ENCODE measurements around the gene ADAMTS2. TPM values are rescaled to one million over a fixed set of nuclear protein-coding genes. Genes with fewer than 3 reads are reported as not detected.

Gene ADAMTS2
- polyA plus RNA-seq, 12 donors: 17.2 to 61.8 (median 31.0) TPM; not detected in 1

DNA sequence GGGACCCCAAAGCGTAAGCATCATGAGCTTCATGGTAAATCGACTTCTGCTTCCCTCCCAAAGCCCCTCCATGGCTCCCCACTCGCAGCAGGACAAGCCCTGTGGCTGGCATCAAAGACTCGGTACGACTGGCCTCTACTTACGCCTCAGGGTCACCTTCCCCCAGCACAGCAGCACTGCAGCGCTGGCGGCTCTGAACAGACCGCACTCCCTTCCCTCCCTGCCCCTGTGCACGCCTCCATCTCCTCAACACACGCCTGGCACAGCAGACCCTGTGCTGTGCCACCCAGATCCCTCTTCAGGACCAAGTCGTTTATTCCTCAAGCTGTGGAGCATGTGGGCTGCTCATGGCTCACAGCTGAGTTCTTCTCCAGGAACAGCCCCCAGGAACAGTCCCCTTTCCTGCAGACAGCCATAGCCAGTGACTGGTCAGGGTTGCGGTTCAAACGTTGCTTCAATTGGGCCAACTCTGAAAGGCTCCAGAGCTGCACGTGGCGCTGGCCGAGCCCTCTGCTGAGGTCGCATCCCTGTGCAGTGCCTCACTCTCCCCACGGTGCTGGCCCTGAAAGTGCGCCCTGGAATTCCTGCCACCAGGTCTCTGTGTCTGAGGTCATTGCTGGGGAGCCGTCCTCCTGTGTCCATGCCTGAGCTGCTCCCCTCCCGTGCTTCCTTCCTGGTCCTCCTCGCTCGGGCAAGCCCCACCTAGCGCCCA, 197.1 kb downstream of the ADAMTS2 start:
- no peak for DNase-seq

DNA sequence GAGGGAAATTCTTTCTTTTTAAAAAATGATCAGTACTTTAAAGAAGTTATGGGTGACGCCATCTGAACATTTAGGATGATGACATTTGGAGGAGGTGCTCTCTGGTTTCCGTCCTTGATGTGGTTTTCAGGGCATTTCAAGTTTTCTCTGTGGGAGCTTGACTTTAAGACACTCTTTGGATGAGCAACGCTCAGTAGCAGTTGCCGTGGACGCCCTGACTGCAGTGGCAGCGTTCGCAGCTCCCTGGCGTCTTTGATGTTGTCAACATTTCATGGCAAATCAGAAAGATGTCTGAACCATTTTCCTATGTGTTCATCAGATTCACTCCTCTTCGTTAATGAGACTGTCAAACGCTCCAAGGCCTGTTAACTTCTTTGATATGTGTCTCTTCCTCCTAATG, 199.0 kb downstream of the ADAMTS2 start:
- DNase-seq: no peak

DNA sequence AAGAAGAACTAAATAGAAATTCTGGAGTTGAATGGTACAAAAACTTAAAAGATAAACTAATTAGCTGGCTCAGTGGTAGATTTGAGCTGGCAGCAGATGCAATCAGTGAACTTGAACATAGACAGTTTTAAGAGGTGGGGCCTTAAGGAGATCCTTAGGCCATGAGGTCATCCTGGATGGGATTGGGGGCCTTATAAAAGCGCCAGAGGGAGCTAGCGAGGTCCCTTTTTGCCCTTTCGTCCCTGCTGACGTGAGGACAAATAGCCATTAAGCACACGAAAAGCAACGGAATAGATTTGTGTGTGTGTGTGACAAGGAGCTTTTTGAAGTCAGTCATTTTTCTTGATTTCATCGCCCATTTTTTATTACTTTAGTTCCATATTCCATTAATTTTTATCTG, 201.8 kb downstream of the ADAMTS2 start:
- no peak for DNase-seq

DNA sequence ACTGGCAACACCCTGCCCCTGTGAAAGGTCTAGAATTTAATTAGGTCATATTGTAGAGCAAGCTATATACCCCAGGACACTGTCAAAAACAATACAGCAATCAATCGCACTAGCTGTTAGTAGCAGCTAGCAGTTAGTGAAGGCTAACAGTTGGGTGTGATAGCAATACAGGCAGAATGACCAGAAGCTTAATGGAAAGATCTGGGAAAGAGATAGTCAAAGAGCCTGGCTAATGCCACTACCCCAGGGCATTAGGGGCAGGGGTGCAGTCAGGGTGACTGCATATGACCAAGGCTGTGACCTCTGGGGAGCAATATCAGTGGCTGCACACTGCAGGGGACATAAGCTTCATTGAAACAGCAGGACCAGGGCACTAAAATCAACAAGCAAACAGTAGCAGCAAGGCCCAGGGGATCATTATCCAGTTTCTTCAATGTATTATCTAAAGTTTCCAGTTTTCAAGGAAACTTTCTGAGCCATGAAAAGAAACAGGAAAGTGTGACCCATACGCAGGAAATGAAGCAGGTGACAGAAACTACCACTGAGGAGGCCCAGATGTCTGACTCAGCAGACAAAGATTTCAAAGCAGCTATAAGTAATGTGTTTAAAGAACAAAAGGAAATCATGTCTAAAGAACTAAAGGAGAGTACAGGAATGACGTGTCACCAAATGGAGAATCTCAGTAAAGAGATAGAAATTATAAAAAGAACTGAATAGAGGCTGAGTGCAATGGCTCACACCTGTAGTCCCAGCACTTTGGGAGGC, 202.6 kb downstream of the ADAMTS2 start:
- no peak for DNase-seq

DNA sequence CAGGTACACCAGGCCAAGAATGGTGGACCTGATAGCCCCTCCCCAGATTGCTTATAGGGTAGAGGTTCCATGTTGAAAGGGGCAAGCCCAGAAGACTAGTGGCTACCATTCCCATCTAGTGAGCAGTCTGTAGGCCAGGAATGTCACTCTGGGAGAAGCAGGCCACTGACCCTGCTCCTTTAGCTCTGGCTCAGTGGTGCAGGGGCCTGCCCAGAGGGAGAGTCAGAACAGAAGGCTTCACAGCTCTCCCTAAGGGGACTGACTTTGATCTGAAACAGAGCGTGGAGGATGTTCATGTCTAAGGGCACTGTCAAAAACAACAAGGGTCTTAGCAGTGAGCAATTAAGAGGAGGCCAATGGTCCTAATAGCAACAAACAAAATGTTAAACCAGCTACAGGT, 203.4 kb downstream of the ADAMTS2 start:
- no peak for DNase-seq

DNA sequence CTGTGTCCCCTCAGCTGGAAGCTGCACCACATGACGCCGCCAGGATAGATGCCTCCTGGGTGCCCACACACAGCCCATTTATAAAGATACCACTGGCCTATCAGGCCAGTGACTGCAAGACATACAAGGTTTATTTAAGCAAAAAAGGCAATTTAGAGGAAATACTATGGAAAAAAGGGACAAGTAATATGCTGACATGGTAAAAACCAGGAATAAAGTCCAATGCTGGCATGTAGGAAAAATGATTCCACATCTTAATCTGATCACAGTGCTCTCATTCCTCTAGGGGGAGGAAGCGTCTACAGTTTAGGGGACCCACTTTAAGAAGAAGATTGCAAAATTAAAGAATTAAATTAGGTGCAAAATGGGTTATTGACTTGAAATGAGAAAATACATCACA, 205.0 kb downstream of the ADAMTS2 start:
- DNase-seq: no peak

DNA sequence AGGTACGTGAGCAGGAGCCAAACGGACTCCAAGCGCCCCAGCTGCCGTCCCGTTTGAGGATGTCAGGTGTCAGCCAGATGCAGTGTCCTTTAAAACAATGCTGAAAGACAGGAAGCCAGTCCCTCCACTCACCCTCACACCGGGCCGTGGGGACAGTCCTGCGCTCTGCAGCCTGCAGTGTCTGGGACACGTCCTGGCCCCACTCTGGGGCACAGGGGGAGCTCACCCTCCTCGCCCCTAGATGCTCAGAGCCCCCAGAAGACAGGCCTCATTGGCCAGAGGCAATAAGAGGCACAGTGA, 205.4 kb downstream of the ADAMTS2 start:
- no peak for DNase-seq

DNA sequence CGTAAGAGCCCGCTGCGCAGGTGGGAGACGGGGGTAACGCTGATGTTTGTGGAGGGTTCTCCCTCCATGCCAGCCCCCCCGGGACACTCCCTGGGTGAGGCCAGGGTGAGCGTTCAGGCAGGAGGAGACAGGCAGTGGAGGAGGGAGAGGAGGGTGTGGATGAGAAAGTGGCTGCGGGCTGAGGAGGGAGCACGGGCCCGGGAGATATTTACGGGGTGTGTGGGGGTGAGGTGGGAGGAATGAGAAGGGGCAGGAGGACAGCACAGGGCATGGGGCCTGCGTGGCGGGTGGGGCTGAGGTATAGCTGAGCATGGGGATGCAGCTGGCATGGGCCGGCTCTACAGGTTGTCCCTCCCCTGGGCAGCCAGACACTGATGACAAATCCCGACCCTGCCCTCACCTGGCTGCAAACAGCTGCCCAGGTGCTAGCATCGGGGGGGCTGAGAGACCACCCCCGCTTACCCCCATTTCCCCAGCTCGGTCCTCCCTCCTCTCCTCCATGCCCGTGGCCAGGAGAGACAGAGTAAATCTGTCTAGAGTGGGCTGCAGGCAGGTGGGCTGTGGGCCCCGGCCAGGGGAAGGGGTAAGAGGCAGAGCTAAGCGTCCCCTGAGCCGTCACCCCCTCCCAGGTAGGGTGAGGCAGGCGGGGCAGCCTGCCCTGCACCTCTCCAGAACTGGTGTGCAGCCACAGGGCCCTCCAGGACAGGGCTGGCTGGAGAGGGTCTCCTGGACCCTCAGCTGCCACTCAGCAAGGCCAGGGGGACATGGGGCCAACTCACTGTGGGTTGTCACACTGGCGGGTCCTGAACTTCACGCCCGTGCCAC, 205.9 kb downstream of the ADAMTS2 start:
- DNase-seq: no peak

DNA sequence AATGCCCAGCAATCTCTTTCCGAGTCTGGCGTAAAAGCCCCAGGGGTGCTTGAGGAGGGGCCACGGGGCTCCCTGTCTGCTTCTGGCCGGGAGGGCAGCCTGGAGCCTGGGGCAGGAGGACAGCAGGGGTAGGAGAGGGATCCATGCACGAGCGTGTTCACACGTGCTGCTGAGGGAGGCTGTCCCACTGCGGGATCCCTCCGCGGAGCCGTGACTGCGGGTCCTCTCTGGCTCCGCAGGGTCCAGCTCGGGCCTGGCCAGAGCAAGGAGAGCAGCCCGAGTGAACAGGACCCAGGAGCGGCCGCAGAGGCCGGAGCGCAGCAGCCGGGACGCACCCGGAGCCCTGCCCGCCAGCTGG, 206.7 kb downstream of the ADAMTS2 start:
- no peak for DNase-seq

DNA sequence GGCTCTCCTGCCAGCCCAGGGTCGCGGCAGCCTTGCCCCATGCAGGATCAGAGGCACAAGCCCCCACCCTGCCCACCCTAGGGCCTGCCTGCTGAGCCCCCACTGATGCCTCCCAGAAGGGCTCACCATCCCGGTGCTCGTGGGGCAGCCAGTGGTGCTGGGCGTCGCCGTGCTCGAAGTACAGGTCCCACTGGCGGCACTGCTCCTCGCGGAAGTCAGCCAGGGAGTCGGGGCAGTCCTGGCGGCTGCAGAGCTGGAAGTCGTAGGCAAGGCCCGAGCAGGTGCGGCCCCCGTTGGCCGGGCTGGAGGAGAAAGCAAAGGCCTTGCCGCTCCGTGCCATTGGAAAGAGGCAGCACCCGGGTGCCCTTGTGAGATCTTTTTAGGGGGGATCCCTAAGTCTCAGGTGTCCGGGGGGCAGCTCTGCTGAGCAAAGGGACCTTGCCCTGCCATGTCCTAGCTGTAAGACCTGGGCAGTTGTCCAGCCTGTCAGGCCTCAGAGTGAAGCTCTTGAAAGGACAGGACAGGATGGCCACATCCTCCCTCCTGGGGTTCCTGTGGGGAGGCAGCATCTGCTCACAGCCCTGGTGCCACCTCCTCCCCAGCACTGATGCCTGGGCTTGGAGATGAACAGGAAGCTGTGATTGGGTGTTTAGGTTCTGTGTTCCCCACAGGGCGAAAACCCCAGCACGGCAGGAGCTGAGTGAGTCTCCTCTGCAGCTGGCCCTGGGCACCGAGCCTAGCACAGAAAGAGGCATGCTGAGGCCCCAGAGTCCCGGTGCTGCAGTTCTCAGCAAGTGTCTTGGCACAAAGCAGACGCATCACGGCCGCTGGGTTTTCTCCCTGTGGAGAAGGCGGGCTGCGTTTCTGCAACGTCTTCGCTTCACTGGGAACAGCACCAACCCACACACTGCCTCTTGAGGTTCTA, 207.4 kb downstream of the ADAMTS2 start:
- DNase-seq: no peak

DNA sequence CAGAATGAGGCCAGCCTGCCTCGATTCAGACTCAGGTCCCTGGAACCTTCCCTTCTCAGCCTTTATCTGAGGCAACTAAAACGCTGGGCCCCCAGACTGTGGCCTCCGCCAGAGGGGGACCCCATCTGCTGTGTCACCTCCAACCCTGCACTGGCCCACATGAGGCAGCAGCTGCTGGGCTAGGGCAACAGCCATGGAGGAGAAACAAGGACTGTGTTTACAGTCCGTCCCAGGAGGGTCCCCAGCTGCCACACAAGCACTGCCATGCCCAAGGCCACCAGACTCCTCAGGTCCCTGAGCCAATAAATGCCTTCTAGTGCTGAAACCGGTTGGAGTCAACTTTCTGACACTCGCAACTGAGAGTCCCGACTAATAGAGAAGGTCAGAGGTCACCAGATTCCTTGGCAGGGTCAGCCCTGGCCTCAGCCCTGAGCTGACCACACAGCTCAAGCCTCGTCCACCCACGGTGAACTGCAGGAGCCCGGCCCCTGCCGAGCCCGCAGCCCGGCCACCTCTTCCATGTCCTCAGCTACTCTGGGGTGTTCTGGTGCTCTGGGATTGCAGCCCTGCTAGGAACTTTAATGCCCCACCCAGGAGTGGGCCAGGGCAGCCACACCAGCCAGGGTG, 208.1 kb downstream of the ADAMTS2 start:
- no peak for DNase-seq

DNA sequence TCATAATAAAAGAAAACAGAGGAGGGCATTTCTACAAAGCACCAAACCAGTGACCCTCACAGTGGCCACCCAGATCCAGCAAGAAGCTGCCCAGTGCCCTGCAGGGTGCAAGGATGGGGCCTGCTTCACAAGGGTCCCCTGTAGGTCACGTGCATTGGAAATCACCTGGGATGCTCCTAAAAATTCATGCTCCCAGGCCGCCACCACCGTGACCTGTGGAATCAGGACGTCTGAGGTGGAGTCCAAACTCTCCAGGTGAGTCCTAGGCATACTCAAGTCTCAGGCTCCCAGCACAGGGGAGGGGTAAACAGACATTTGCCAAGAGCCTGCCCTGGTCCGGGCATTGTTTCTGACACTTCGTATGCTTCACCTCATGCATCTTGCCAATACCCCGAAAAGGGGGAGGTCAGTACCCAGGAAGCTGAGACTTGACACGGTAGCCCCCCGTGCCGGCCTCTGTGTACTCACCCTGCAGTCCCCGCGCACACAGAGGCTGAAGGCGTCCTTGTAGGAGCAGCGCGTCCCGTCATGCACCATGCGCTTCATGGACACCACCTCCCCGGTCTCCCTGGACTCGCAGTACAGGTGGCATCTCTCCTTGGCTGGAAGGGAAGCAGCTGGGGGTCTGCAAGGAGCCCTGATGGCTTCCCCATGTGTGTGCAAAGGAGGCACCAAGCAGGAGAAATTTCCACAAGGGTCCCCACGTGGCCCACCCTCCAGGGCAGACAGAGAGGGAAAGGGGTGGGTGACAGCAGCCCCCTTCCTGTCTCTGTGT, 209.6 kb downstream of the ADAMTS2 start:
- DNase-seq: no peak

DNA sequence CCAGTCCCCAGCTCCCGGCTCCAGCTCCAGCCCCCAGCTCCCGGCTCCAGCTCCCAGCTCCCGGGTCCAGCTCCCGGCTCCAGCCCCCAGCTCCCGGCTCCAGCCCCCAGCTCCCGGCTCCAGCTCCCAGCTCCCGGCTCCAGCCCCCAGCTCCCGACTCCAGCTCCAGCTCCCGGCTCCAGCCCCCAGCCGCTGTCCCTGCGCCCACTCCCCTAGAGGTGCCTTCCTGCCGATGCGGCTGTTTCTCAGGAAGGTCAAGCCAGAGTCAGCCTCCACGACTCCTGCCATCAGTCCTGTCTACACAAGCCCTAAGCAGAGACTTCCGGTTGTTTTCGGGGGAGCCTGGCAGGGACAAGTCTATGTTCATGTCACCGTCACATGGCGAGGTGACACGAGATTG, 210.3 kb downstream of the ADAMTS2 start:
- DNase-seq: no peak

DNA sequence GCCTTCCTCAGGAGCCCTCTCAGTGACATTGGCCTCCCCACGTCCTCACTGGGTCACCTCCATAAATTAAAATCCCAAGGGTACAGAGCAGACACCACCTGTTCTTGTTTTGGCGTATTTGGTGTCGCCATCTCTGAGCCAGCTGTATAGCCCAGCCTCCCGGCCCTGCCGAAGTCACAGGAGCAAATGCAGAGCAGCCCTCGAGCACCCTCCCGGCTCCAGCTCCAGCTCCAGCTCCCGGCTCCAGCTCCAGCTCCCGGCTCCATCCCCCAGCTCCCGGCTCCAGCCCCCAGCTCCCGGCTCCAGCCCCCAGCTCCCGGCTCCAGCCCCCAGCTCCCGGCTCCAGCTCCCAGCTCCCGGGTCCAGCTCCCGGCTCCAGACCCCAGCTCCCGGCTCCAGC, 210.8 kb downstream of the ADAMTS2 start:
- no peak for DNase-seq

DNA sequence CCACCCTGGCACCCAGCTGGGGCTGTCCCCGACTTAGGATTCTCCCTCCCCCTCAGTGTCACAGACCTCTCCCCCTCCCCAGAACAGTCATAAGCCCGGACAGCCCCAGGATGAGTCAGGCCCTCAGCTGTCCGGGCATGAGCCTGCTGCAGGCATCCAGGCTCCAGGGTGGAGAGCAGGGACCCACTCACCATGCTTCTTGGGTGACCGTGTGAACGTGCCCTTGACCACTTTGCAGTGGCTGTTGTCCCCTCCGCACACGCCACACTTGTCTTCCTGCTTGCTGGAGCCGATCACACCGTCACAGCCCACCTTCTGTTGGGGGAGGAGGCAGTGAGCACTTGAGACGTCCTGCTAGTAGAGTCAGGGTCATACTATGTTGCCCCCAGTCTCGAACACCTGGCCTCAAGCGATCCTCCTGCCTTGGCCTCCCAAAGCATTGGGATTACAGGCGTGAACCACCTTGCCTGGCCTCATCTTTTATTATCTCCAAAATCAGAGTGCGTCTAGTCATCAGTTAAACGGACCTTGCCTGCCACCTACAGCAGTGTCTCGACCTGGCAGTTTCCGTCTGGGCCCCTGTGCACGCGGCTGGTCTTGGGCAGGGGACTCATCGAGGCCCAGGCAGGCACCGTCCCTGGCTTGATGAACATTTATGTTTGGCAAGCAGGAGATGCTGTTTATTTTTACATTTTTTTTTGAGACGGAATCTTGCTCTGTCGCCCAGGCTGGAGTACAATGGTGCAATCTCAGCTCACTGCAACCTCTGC, 212.5 kb downstream of the ADAMTS2 start:
- DNase-seq: no peak

DNA sequence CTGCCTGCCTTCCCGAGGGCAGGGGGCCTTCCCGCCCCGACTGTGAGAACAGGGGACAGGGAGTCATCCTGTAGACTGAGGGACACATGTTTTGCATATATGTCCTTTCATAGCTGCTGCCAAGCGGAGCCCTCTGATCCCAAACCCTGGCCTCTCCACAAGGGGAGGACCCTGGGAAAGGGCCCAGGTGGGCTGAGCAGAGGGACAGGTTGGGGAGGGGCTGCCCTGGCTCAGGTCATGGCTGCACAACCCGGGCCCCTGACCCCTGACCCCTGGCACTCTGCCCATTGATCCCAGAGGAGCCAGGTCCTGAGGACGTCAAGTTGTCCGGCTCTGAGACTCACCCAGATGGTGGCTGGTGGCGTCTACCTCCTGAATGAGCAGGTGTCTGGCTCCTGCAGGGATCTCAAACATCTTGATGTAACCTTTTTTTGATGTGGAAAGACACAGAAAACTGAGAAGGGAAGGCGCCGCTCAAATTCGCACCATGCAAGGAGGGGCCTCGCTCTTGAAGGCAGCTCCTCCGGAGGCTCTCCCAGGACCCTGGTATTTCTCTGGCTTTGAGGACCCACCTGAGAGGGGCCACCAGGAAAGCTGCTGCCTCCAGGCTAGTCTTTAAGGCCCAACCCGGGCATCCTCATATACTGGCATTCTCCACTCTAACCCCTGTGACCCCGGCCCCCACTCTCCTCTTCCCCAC, 213.2 kb downstream of the ADAMTS2 start:
- no peak for DNase-seq

DNA sequence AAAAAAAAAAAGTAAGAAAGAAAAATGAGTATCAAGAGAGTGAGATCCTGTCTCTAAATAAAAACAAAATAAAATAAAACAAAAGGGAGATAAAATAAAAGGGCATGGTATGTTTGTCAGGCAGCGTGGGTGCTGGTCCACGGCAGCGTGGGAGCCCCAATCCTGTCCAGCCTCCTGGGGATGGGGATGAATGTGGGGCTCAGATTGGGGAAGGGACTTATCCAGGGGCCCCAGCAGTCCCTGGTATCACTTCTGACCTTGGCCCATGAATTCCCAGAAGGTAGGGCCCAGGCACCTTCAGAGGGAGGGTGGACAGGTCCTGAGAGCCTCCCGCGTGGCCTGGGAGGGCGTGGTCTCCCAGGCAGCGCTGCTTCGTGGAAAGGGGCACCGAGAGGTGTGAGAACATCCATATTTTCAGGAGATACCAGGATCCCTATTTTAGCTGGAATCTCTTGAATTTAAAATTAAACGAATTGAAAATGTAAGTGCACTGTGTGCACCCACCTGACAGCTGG, 213.9 kb downstream of the ADAMTS2 start:
- DNase-seq: no peak

DNA sequence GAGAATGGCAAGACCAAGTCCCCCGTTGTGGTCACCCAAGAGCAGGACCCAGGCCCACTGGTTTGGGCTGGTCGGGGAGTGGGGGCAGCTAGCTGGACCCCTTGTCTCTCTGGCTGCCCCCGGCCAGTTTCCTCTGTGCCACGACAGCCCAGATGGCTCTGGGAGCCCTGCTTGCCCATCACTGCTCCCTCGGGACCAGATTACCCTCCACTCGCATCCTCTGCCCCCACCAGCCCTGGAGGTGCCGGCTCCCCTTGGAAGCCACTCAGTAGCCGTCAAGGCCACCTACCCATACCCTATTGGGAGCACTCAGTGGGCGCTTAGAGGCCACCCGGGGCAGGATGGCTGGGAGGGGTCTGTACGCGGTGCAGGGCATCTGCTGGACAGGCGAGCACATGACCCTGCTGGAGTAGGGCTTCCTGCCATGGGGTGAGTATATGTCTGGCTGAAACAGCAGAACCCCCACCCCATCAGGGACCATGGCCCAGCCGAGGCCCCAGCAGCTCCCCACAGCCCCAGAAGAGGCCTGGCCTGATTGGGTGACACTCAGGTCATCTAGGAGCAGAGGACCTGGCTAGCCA, 215.1 kb downstream of the ADAMTS2 start:
- DNase-seq: no peak
